ENCODE measurements around the gene BTBD9. TPM values are rescaled to one million over a fixed set of nuclear protein-coding genes. Genes with fewer than 3 reads are reported as not detected.
A peak's percentile ranks its signal among the peaks of the same experiment; 100 is the strongest.

The BTBD9 gene
- total and polyA plus RNA-seq, 2 of the 13 experiments (the other 11 are each of a cell fraction or from before 2014, with no cell fraction given): 1.2 to 3.0 TPM

DNA sequence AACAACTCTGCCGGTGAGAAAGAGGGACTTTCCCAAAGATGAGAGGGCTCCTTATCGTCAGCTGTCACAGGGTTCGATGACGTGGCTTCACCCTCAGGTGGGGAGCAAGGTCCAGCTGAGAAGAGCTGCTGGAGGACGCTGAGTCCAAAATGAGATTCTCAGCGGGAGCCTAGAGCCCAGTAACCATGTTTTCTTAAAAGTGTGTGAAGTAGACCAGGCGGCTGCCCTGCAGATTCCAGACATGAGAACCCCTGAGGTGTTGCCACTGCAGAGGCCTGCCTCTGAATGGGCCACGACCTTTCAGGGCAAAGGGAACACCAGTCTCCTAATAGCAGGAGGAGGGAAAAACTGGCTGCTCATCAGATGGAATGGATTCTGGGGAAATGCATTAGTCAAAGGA lies 375.1 kb downstream of the BTBD9 start (continued):
- TF ChIP-seq, protein P1, sequence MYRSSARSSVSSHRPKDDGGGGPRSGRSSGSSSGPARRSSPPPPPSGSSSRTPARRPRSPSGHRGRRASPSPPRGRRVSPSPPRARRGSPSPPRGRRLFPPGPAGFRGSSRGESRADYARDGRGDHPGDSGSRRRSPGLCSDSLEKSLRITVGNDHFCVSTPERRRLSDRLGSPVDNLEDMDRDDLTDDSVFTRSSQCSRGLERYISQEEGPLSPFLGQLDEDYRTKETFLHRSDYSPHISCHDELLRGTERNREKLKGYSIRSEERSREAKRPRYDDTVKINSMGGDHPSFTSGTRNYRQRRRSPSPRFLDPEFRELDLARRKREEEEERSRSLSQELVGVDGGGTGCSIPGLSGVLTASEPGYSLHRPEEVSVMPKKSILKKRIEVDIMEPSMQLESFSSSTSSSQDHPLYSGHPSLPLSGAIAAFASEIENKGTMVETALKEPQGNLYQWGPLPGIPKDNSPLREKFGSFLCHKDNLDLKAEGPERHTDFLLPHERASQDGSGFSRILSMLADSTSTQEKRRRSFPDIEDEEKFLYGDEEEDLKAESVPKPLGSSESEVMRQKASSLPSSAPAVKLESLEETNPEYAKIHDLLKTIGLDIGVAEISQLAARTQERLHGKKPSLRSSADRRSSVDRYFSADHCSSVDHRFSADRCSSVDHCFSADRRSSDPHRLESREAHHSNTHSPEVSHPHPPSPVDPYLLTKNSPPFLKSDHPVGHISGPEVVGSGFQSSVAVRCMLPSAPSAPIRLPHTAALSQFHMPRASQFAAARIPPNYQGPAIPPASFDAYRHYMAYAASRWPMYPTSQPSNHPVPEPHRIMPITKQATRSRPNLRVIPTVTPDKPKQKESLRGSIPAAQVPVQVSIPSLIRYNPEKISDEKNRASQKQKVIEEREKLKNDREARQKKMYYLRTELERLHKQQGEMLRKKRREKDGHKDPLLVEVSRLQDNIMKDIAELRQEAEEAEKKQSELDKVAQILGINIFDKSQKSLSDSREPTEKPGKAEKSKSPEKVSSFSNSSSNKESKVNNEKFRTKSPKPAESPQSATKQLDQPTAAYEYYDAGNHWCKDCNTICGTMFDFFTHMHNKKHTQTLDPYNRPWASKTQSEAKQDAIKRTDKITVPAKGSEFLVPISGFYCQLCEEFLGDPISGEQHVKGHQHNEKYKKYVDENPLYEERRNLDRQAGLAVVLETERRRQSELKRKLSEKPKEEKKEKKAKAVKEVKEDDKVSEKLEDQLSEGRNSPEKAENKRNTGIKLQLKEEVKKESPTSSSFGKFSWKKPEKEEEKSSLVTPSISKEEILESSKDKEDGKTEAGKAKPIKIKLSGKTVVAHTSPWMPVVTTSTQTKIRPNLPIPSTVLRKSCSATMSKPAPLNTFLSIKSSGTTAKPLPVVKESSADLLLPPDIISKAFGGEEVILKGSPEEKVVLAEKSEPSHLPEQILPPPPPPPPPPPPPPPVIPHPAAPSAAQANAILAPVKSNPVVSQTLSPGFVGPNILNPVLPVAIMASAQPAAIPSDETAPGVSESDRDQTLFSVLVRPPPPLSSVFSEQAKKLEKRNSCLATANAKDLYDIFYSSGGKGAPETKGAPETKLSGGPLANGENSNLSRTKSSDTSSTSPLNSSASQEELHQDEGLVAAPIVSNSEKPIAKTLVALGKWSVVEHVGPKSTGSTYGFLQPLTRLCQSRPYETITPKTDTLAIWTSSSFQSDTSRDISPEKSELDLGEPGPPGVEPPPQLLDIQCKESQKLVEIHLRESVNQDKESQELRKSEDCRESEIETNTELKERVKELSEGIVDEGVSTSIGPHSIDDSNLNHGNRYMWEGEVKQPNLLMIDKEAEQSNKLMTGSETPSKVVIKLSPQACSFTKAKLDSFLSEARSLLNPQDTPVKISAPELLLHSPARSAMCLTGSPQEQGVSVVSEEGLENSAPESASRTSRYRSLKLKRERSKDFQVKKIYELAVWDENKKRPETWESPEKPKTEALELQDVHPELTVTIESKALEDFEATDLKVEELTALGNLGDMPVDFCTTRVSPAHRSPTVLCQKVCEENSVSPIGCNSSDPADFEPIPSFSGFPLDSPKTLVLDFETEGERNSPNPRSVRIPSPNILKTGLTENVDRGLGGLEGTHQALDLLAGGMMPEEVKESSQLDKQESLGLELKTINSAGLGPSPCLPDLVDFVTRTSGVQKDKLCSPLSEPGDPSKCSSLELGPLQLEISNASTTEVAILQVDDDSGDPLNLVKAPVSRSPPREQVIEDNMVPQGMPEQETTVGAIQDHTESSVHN (CRISPR knock-in tag; IDR thresholded peaks at IDR 0.05): no peak
- TF ChIP-seq ZBTB21 (CRISPR knock-in tag; IDR thresholded peaks at IDR 0.05): no peak
- TF ChIP-seq, protein P2, sequence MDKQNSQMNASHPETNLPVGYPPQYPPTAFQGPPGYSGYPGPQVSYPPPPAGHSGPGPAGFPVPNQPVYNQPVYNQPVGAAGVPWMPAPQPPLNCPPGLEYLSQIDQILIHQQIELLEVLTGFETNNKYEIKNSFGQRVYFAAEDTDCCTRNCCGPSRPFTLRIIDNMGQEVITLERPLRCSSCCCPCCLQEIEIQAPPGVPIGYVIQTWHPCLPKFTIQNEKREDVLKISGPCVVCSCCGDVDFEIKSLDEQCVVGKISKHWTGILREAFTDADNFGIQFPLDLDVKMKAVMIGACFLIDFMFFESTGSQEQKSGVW (CRISPR knock-in tag; IDR thresholded peaks at IDR 0.05; ENCODE audit: borderline replicate concordance): no peak
- no peak for TF ChIP-seq CCAR2 (optimal IDR thresholded peaks at IDR 0.05; ENCODE audit: low read depth, low read length)
- TF ChIP-seq ZEB1 (IDR thresholded peaks at IDR 0.05; ENCODE audit: insufficient replicate concordance, low read depth): no peak
- TF ChIP-seq TAF1 (CRISPR knock-in tag; IDR thresholded peaks at IDR 0.05): no peak
- no peak for TF ChIP-seq PHF21A (CRISPR knock-in tag; IDR thresholded peaks at IDR 0.05)
- TF ChIP-seq ATF1 (CRISPR knock-in tag; IDR thresholded peaks at IDR 0.05): 0 out of 2 replicates have a peak, but pooled peaks have one; percentile 22
- TF ChIP-seq NFIC (IDR thresholded peaks at IDR 0.05; ENCODE audit: low read length): no peak
- TF ChIP-seq, protein P3, sequence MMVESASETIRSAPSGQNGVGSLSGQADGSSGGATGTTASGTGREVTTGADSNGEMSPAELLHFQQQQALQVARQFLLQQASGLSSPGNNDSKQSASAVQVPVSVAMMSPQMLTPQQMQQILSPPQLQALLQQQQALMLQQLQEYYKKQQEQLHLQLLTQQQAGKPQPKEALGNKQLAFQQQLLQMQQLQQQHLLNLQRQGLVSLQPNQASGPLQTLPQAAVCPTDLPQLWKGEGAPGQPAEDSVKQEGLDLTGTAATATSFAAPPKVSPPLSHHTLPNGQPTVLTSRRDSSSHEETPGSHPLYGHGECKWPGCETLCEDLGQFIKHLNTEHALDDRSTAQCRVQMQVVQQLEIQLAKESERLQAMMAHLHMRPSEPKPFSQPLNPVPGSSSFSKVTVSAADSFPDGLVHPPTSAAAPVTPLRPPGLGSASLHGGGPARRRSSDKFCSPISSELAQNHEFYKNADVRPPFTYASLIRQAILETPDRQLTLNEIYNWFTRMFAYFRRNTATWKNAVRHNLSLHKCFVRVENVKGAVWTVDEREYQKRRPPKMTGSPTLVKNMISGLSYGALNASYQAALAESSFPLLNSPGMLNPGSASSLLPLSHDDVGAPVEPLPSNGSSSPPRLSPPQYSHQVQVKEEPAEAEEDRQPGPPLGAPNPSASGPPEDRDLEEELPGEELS (CRISPR knock-in tag; IDR thresholded peaks at IDR 0.05): no peak
- no peak for TF ChIP-seq ARNT2 (CRISPR knock-in tag; IDR thresholded peaks at IDR 0.05; ENCODE audit: low read depth)
- TF ChIP-seq, protein P4, sequence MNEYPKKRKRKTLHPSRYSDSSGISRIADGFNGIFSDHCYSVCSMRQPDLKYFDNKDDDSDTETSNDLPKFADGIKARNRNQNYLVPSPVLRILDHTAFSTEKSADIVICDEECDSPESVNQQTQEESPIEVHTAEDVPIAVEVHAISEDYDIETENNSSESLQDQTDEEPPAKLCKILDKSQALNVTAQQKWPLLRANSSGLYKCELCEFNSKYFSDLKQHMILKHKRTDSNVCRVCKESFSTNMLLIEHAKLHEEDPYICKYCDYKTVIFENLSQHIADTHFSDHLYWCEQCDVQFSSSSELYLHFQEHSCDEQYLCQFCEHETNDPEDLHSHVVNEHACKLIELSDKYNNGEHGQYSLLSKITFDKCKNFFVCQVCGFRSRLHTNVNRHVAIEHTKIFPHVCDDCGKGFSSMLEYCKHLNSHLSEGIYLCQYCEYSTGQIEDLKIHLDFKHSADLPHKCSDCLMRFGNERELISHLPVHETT (CRISPR knock-in tag; conservative IDR thresholded peaks at IDR 0.05): no peak
- TF ChIP-seq ZNF451 (CRISPR knock-in tag; IDR thresholded peaks at IDR 0.05): no peak
- TF ChIP-seq POLR2A (IDR thresholded peaks at IDR 0.05; ENCODE audit: insufficient read depth in 1 of 2, low read depth in 2 of 2, low read length in 2 of 2): no peak
- no peak for TF ChIP-seq HDAC1 (CRISPR knock-in tag; IDR thresholded peaks at IDR 0.05)
- TF ChIP-seq ZNF260 (CRISPR knock-in tag; IDR thresholded peaks at IDR 0.05; ENCODE audit: borderline replicate concordance, low read depth): no peak
- TF ChIP-seq, protein P5, sequence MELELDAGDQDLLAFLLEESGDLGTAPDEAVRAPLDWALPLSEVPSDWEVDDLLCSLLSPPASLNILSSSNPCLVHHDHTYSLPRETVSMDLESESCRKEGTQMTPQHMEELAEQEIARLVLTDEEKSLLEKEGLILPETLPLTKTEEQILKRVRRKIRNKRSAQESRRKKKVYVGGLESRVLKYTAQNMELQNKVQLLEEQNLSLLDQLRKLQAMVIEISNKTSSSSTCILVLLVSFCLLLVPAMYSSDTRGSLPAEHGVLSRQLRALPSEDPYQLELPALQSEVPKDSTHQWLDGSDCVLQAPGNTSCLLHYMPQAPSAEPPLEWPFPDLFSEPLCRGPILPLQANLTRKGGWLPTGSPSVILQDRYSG (CRISPR knock-in tag; IDR thresholded peaks at IDR 0.05): no peak
